Suprapubic skin (tissue), 4 donors: ENCODE data around the gene RERE. TPM values are rescaled to one million over a fixed set of nuclear protein-coding genes. Genes with fewer than 3 reads are reported as not detected.

Experiments
- DNase-seq, 2 donors: peaks; one replicate each; pipeline ENCODE4 v3.0.0-alpha.2; 2019; ENCODE audit warnings: low spot score in 2 of 2
- H3K27ac ChIP-seq: fragments of 200-600 bp; sonication (generic); one replicate; pipeline ENCODE4 v1.5.1; 2019
- H3K27me3 ChIP-seq: fragments of 200-600 bp; sonication (generic); one replicate; pipeline ENCODE4 v1.5.1; 2019
- H3K36me3 ChIP-seq: fragments of 200-600 bp; sonication (generic); one replicate; pipeline ENCODE4 v1.5.1; 2019
- H3K4me1 ChIP-seq: fragments of 200-600 bp; sonication (generic); one replicate; pipeline ENCODE4 v1.5.1; 2019
- H3K4me3 ChIP-seq: fragments of 200-600 bp; sonication (generic); one replicate; pipeline ENCODE4 v1.5.1; 2019; ENCODE audit warnings: mild to moderate bottlenecking
- H3K9me3 ChIP-seq: fragments of 200-600 bp; sonication (generic); one replicate; pipeline ENCODE4 v1.5.1; 2019
- EP300 ChIP-seq: sonication (generic); formaldehyde crosslinking; IDR thresholded peaks from one replicate; pipeline ENCODE4 v1.6.1; 2017; ENCODE audit warnings: antibody characterized with exemption
- POLR2A ChIP-seq, 2 donors: fragments of 450-650 bp; IDR thresholded peaks; one replicate each; pipeline ENCODE4 v1.6.1; 2017; ENCODE audit warnings: antibody characterized with exemption in 2 of 2, mild to moderate bottlenecking in 2 of 2, moderate library complexity in 2 of 2
- POLR2AphosphoS5 ChIP-seq, 3 donors: sonication (generic); formaldehyde crosslinking; IDR thresholded peaks; one replicate each; pipeline ENCODE4 v1.6.1; 2017; ENCODE audit warnings: antibody characterized with exemption in 3 of 3
- WGBS: methylation state at CpG from one replicate; pipeline ENCODE4 v1.1.5; 2018; 5-methylcytosine and 5-hydroxymethylcytosine counted together
- total RNA-seq, 4 donors: library from RNA; depleted of rRNA; stranded (reverse); fragments of >200 nt; gene quantifications; one replicate each; pipeline ENCODE4 v1.1.0, GENCODE V29; 2016
- TF ChIP-seq, protein P1 (sequence below), 2 donors: fragments of 200-600 bp in 1 of 2; fragments of 450-650 bp in 1 of 2; sonication (generic) in 1 of 2; IDR thresholded peaks; one replicate each; pipeline ENCODE4 v1.5.1; 2016 to 2019; ENCODE audit warnings: antibody characterized with exemption in 2 of 2, mild to moderate bottlenecking in 1 of 2, moderate library complexity in 1 of 2

Gene RERE
- total RNA-seq, 4 donors from 2014 or later = 43.4 to 113 (median 83.3) TPM

DNA sequence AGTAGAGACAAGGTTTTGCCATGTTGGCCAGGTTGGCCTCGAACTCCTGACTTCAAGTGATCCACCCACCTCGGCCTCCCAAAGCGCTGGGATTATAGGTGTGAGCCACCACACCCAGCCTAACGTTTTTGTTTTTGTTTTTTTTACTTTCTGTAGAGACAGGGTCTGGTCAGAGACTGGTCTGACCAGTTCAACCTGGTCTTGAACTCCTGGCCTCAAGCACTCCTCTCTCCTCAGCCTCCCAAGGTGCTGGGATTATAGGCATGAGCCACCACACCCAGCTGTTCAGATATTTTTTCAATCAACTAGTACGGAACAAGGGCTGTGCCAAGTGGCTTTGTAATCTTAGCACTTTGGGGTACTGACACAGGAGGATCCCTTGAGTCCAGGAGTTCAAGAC lies 209.5 kb downstream of the RERE start:
- TF ChIP-seq EP300 (no peak), POLR2AphosphoS5 (IDR thresholded peaks at IDR 0.05) (no peak), POLR2A (IDR thresholded peaks at IDR 0.05) (no peak)
- H3K4me3 ChIP-seq = no peak overlapping the region
- WGBS = 90% methylated on average over 5 of the region's 5 CpGs

DNA sequence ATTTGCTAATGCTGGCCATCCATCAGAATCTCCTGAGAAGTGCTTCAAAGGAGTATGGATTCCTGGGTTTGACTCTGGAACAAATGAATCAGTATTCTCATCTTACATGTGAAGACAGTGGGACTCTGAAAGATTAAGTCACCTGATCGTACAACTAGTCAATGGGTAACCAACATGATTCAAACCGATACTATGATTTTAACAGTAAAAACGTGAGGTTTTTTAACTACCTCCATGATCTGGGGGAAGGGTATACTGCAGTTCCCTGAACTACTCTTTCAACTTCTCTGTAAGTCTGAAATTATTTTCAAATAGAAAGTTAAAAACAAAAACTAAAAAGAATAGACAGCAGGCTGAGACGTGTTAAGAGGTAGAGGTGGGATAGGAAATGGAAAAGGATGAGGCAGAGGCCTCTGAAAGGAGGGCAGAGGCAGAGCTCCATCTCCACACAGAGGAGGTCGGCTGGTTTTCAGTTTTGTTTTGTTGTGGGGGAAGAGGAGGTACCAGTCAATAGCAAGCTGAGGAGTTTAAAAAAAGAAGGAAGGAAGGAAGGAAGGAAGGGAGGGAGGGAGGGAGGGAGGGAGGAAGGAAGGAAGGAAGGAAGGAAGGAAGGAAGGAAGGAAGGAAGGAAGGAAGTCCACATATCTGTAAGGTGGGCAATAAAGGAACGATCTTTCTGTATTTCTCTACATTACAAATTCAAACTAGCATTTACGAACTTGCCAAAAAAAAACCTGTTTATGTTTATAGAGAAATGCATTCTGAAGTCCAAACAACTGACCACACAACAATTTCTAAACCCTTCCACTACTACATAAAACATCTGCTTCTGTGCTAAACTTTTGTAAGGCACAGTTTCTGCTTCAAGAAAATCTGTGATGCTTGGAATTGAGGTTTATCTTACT lies 213.1 kb downstream of the RERE start:
- H3K36me3 ChIP-seq = no peaks in the 10 kb centered on the region
- DNase-seq = no peak
- no peaks in the 10 kb centered on the region for H3K27me3 ChIP-seq
- TF ChIP-seq EP300 (no peak), POLR2AphosphoS5 (IDR thresholded peaks at IDR 0.05) (no peak), POLR2A (IDR thresholded peaks at IDR 0.05) (no peak)
- TF ChIP-seq, protein P1, sequence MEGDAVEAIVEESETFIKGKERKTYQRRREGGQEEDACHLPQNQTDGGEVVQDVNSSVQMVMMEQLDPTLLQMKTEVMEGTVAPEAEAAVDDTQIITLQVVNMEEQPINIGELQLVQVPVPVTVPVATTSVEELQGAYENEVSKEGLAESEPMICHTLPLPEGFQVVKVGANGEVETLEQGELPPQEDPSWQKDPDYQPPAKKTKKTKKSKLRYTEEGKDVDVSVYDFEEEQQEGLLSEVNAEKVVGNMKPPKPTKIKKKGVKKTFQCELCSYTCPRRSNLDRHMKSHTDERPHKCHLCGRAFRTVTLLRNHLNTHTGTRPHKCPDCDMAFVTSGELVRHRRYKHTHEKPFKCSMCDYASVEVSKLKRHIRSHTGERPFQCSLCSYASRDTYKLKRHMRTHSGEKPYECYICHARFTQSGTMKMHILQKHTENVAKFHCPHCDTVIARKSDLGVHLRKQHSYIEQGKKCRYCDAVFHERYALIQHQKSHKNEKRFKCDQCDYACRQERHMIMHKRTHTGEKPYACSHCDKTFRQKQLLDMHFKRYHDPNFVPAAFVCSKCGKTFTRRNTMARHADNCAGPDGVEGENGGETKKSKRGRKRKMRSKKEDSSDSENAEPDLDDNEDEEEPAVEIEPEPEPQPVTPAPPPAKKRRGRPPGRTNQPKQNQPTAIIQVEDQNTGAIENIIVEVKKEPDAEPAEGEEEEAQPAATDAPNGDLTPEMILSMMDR (IDR thresholded peaks at IDR 0.05) = no peak
- H3K4me3 ChIP-seq = no peak overlapping the region
- H3K4me1 ChIP-seq = no peaks in the 10 kb centered on the region
- H3K9me3 ChIP-seq = no peaks in the 10 kb centered on the region
- 72% methylated on average over 7 of the region's 7 CpGs for WGBS
- H3K27ac ChIP-seq = no peak overlapping the region

More for the DNA sequence above, 209.5 kb downstream of the RERE start:
- no peaks in the 10 kb centered on the region for H3K36me3 ChIP-seq
- H3K27me3 ChIP-seq = no peaks in the 10 kb centered on the region
- no peak overlapping the region for H3K27ac ChIP-seq
- H3K9me3 ChIP-seq = no peaks in the 10 kb centered on the region
- no peak for DNase-seq
- no peaks in the 10 kb centered on the region for H3K4me1 ChIP-seq

DNA sequence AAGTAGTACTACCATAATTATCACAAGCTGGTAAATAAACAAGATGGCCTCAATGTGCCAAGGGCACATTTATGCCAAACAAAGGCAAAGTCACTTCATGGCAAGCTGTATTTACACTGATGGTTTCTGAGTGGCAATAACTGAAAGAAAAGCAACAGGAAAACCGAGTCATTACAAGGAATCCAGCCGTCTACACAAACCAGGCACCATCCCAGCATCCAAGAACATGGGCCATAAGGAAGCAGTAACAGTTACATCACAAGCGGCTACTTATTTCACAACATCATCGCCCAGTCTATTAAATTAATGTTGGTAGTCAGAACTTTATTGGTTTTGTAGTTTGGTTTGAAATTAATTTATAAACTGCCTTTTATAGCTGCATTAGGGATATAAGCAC lies 214.2 kb downstream of the RERE start:
- H3K27me3 ChIP-seq = no peaks in the 10 kb centered on the region
- WGBS = 79% methylated on average over 4 of the region's 4 CpGs
- no peaks in the 10 kb centered on the region for H3K36me3 ChIP-seq
- H3K4me1 ChIP-seq = no peaks in the 10 kb centered on the region
- no peak overlapping the region for H3K27ac ChIP-seq
- TF ChIP-seq, protein P1 (IDR thresholded peaks at IDR 0.05) = no peak
- TF ChIP-seq POLR2A (IDR thresholded peaks at IDR 0.05) (no peak), POLR2AphosphoS5 (IDR thresholded peaks at IDR 0.05) (no peak), EP300 (no peak)
- no peak for DNase-seq
- no peaks in the 10 kb centered on the region for H3K9me3 ChIP-seq
- no peak overlapping the region for H3K4me3 ChIP-seq

DNA sequence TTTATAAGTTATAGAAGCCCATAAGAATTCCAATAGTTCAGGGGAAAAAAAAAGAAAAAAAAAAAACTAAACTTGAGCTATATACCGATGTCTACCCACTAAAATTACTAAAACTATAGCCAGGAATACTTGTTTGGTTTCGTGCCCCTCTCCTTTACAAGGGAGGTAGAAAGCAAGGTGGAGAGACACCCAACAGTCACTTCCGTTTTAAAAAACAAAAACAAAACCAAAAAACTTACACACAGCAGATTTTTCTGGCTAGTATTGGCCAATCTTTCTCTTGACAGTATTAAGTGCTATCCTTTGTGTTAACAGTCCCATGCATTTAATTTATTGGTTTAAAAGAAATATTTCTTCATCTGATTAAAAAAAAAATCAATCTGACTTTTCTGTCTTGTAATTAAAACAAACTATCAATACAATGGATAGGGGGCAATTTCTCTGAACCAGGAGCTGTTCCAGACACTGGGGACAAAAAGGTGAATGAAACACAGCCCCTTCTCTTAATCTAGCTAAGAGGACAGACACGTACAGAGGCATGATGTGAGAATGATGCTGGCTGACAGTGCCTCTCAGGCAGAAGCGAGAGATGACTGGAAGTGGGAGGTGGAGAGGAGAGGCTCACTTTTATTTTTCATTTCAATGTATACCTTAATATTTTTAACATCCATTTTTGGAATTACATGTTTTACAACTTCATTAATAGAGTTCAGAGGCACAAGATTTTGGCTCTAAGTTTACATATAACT lies 214.8 kb downstream of the RERE start:
- WGBS = 67% methylated on average over 5 of the region's 5 CpGs
- TF ChIP-seq, protein P1 (IDR thresholded peaks at IDR 0.05) = no peak
- no peak for TF ChIP-seq POLR2A (IDR thresholded peaks at IDR 0.05)
- no peak for TF ChIP-seq POLR2AphosphoS5 (IDR thresholded peaks at IDR 0.05)
- no peak for TF ChIP-seq EP300

DNA sequence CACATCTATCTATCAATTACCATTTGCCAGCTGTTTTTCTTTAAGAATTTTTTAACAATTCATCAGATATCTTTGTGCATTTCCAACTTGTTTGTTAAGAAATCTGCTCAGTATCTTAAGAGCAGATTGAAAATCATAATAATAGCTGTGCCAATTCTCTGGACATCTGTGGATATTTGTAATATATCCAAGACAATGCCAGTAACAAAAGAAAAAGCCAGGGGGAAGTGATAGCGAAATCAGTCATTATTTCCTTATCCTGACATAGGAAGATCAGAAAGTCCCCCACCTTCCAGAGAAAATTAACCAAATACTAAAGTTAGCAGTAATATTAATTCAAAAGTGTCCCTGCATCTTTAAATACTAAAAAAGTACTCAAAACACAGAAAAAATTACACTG lies 217.1 kb downstream of the RERE start:
- DNase-seq = no peak
- H3K27ac ChIP-seq = no peak overlapping the region
- no peaks in the 10 kb centered on the region for H3K9me3 ChIP-seq
- no peaks in the 10 kb centered on the region for H3K4me1 ChIP-seq
- H3K4me3 ChIP-seq = no peak overlapping the region
- no peaks in the 10 kb centered on the region for H3K27me3 ChIP-seq
- TF ChIP-seq, protein P1 (IDR thresholded peaks at IDR 0.05) = no peak
- TF ChIP-seq POLR2AphosphoS5 (IDR thresholded peaks at IDR 0.05) (no peak), EP300 (no peak), POLR2A (IDR thresholded peaks at IDR 0.05) (no peak)
- WGBS = 65% methylated on average over 1 of the region's 1 CpG
- H3K36me3 ChIP-seq = no peaks in the 10 kb centered on the region

More for the DNA sequence above, 214.8 kb downstream of the RERE start:
- H3K4me3 ChIP-seq = no peak overlapping the region
- no peaks in the 10 kb centered on the region for H3K9me3 ChIP-seq
- H3K4me1 ChIP-seq = no peaks in the 10 kb centered on the region
- H3K27ac ChIP-seq = no peak overlapping the region
- H3K36me3 ChIP-seq = no peaks in the 10 kb centered on the region
- no peaks in the 10 kb centered on the region for H3K27me3 ChIP-seq
- DNase-seq = no peak
